ENCODE measurements around the gene MYL9. TPM values are rescaled to one million over a fixed set of nuclear protein-coding genes. Genes with fewer than 3 reads are reported as not detected.

The MYL9 gene
- total and polyA plus RNA-seq, 2 donors (not counting 1 experiment from before 2014, with no cell fraction given), result 0.78 to 3.5 TPM

- Histone ChIP-seq H3K27me3 (replicated peaks in 1 of 4; ENCODE audit: control extremely low read depth in 1 of 4, control insufficient read depth in 3 of 4, insufficient read depth in 4 of 4, low read length in 3 of 4) (no peaks in the 10 kb centered on the region), H3K36me3 (replicated peaks in 1 of 2; ENCODE audit: control extremely low read depth in 1 of 2, control insufficient read depth in 1 of 2, extremely low read depth in 1 of 2, insufficient read depth in 2 of 2, low read length in 1 of 2) (no peaks in the 10 kb centered on the region), H4K20me1 (ENCODE audit: control insufficient read depth, insufficient read depth, low read length, poor library complexity, severe bottlenecking) (no peaks in the 10 kb centered on the region), H3K27ac (ENCODE audit: low read length in 2 of 2) (no peak overlapping the region), H3K4me3 (ENCODE audit: control extremely low read depth in 1 of 5, extremely low read depth in 1 of 5, insufficient read depth in 1 of 5, low read depth in 2 of 5, low read length in 4 of 5) (no peak overlapping the region), H2AFZ (ENCODE audit: insufficient read depth, low read depth, low read length, poor library complexity, severe bottlenecking) (no peak overlapping the region), H3K79me2 (ENCODE audit: control insufficient read depth, insufficient read depth, low read length) (no peaks in the 10 kb centered on the region), H3K9ac (ENCODE audit: low read length) (no peak overlapping the region), H3K4me1 (ENCODE audit: control insufficient read depth in 2 of 2, insufficient read depth in 2 of 2, low read length in 2 of 2) (no peaks in the 10 kb centered on the region), H3K4me2 (replicated peaks; ENCODE audit: low read depth, low read length, poor library complexity, severe bottlenecking) (no peak overlapping the region), H3K9me3 (ENCODE audit: control extremely low read depth in 1 of 3, control insufficient read depth in 2 of 3, insufficient read depth in 1 of 3, low read length in 2 of 3) (no peaks in the 10 kb centered on the region)
- ATAC-seq (ENCODE audit: low read depth) (no peak), DNase-seq (peak; percentile 8)
- Mint-ChIP-seq H3K27me3 (no peaks in the 10 kb centered on the region), H3K9me3 (ENCODE audit: insufficient read depth) (no peaks in the 10 kb centered on the region), H3K4me1 (no peaks in the 10 kb centered on the region), H3K4me3 (no peak overlapping the region), H3K27ac (no peak overlapping the region)
- no peak for TF ChIP-seq CTCF (IDR thresholded peaks at IDR 0.05)
- no peak for TF ChIP-seq EZH2 (IDR thresholded peaks at IDR 0.05; ENCODE audit: borderline replicate concordance, insufficient read depth, low read depth, low read length, poor library complexity, severe bottlenecking)
- POLR2A ChIA-PET, result no interaction called here
- intact Hi-C loops (cut with micrococcal nuclease), result no loop called here
- CTCF ChIA-PET, result interaction anchor here (0.7 kb wide), 1 partner anchor 10 kb away, joined by 6 read pairs; no protein-coding TSS in a partner anchor
- 91% methylated on average over 12 of the region's 12 CpGs for WGBS (ENCODE audit: insufficient coverage)
Measured at GRCh38 chr20:36548006-36548315, 6.6 kb downstream of the MYL9 start.

GRCh38 chr20:36548704-36549627 is 7.6 kb downstream of the MYL9 start:
- no peak for ATAC-seq (ENCODE audit: low read depth)
- Mint-ChIP-seq H3K4me3 (no peak overlapping the region), H3K27ac (no peak overlapping the region), H3K27me3 (no peaks in the 10 kb centered on the region), H3K9me3 (ENCODE audit: insufficient read depth) (no peaks in the 10 kb centered on the region), H3K4me1 (no peaks in the 10 kb centered on the region)
- Histone ChIP-seq H4K20me1 (ENCODE audit: control insufficient read depth, insufficient read depth, low read length, poor library complexity, severe bottlenecking) (no peaks in the 10 kb centered on the region), H3K27ac (ENCODE audit: low read length in 2 of 2) (no peak overlapping the region), H3K9me3 (ENCODE audit: control extremely low read depth in 1 of 3, control insufficient read depth in 2 of 3, insufficient read depth in 1 of 3, low read length in 2 of 3) (no peaks in the 10 kb centered on the region), H2AFZ (ENCODE audit: insufficient read depth, low read depth, low read length, poor library complexity, severe bottlenecking) (no peak overlapping the region), H3K4me3 (ENCODE audit: control extremely low read depth in 1 of 5, extremely low read depth in 1 of 5, insufficient read depth in 1 of 5, low read depth in 2 of 5, low read length in 4 of 5) (no peak overlapping the region), H3K4me1 (ENCODE audit: control insufficient read depth in 2 of 2, insufficient read depth in 2 of 2, low read length in 2 of 2) (no peaks in the 10 kb centered on the region), H3K79me2 (ENCODE audit: control insufficient read depth, insufficient read depth, low read length) (no peaks in the 10 kb centered on the region), H3K9ac (ENCODE audit: low read length) (no peak overlapping the region), H3K27me3 (replicated peaks in 1 of 4; ENCODE audit: control extremely low read depth in 1 of 4, control insufficient read depth in 3 of 4, insufficient read depth in 4 of 4, low read length in 3 of 4) (no peaks in the 10 kb centered on the region), H3K4me2 (replicated peaks; ENCODE audit: low read depth, low read length, poor library complexity, severe bottlenecking) (no peak overlapping the region), H3K36me3 (replicated peaks in 1 of 2; ENCODE audit: control extremely low read depth in 1 of 2, control insufficient read depth in 1 of 2, extremely low read depth in 1 of 2, insufficient read depth in 2 of 2, low read length in 1 of 2) (no peaks in the 10 kb centered on the region)
- ChIA-PET CTCF (no interaction called here), POLR2A (no interaction called here)
- WGBS (ENCODE audit: insufficient coverage), result 95% methylated on average over 16 of the region's 23 CpGs
- peak; percentile 8 for DNase-seq
- intact Hi-C loops (cut with micrococcal nuclease), result no loop called here
- no peak for TF ChIP-seq EZH2 (IDR thresholded peaks at IDR 0.05; ENCODE audit: borderline replicate concordance, insufficient read depth, low read depth, low read length, poor library complexity, severe bottlenecking)
- no peak for TF ChIP-seq CTCF (IDR thresholded peaks at IDR 0.05)

Measured in B cell (primary cell).